Epithelial cell of proximal tubule (primary cell): ENCODE measurements around the gene CES3. TPM values are rescaled to one million over a fixed set of nuclear protein-coding genes. Genes with fewer than 3 reads are reported as not detected.

Experiments
- DNase-seq: peaks from one replicate; pipeline ENCODE4 v3.0.0-alpha.2; 2011; ENCODE audit warnings: low read depth
- H3K4me3 ChIP-seq: 2 replicates; pipeline ENCODE4 v1.5.1; 2011; ENCODE audit warnings: low read depth, mild to moderate bottlenecking, low read length
- CTCF ChIP-seq: conservative IDR thresholded peaks from 2 replicates; pipeline ENCODE4 v1.5.1; 2012; ENCODE audit warnings: low read depth, mild to moderate bottlenecking, low read length
- total RNA-seq: library from RNA; depleted of rRNA; stranded (reverse); fragments of >200 nt; gene quantifications from 2 replicates; pipeline ENCODE4 v1.2.3, GENCODE V29; 2015

The CES3 gene
- total RNA-seq, 1 donor from 2014 or later: 0.75 TPM

- no peak for TF ChIP-seq CTCF
- DNase-seq: no peak
- H3K4me3 ChIP-seq: no peak overlapping the region
These were observed 48.1 kb downstream of the CES3 start for GRCh38 chr16:67009158-67009557.

GRCh38 chr16:67011274-67011673 is 50.2 kb downstream of the CES3 start:
- no peak for DNase-seq
- no peak overlapping the region for H3K4me3 ChIP-seq

GRCh38 chr16:67013233-67013822 is 52.3 kb downstream of the CES3 start:
- peak overlapping the region; percentile 50 for H3K4me3 ChIP-seq
- DNase-seq: no peak
- TF ChIP-seq CTCF: no peak

More at GRCh38 chr16:67011274-67011673, 50.2 kb downstream of the CES3 start:
- no peak for TF ChIP-seq CTCF

- DNase-seq: no peak
- TF ChIP-seq CTCF: peak; percentile 14
- peak overlapping the region; percentile 50 for H3K4me3 ChIP-seq
These were observed 53.0 kb downstream of the CES3 start for GRCh38 chr16:67013823-67014633.

GRCh38 chr16:67014634-67015312 is 53.7 kb downstream of the CES3 start:
- no peak for TF ChIP-seq CTCF
- no peak overlapping the region for H3K4me3 ChIP-seq
- DNase-seq: no peak

GRCh38 chr16:67015313-67015731 is 54.3 kb downstream of the CES3 start:
- DNase-seq: no peak
- H3K4me3 ChIP-seq: no peak overlapping the region
- TF ChIP-seq CTCF: peak; percentile 56
